Right lobe of liver (tissue), 4 donors: ENCODE measurements around the gene RPL27.

Source experiments
- POLR2A ChIP-seq: fragments of 450-650 bp; IDR thresholded peaks from one replicate; pipeline ENCODE4 v1.6.1; 2017; ENCODE audit warnings: antibody characterized with exemption, mild to moderate bottlenecking
- TF ChIP-seq, protein P1 (sequence below), 4 donors: fragments of 200-600 bp in 3 of 4; fragments of 450-650 bp in 1 of 4; IDR thresholded peaks; one replicate each; pipeline versions ENCODE4 v1.5.1 to v1.8.0; 2016 to 2022; ENCODE audit warnings: antibody characterized with exemption in 4 of 4, mild to moderate bottlenecking in 2 of 4
- donor health status: DM: no; HTN: no; CAD: no.
- donor health status: DM: no; HTN: no; CAD: no.
- donor health status: DM: no; HTN: yes; CAD: no.

GRCh38 chr17:43018932-43019331 lies 20.7 kb downstream of the RPL27 start:
- TF ChIP-seq, protein P1, sequence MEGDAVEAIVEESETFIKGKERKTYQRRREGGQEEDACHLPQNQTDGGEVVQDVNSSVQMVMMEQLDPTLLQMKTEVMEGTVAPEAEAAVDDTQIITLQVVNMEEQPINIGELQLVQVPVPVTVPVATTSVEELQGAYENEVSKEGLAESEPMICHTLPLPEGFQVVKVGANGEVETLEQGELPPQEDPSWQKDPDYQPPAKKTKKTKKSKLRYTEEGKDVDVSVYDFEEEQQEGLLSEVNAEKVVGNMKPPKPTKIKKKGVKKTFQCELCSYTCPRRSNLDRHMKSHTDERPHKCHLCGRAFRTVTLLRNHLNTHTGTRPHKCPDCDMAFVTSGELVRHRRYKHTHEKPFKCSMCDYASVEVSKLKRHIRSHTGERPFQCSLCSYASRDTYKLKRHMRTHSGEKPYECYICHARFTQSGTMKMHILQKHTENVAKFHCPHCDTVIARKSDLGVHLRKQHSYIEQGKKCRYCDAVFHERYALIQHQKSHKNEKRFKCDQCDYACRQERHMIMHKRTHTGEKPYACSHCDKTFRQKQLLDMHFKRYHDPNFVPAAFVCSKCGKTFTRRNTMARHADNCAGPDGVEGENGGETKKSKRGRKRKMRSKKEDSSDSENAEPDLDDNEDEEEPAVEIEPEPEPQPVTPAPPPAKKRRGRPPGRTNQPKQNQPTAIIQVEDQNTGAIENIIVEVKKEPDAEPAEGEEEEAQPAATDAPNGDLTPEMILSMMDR (IDR thresholded peaks at IDR 0.05): no peak
- no peak for TF ChIP-seq POLR2A
